Fibroblast of lung (primary cell): Measurements from ENCODE around the gene SIAH3. TPM values are rescaled to one million over a fixed set of nuclear protein-coding genes. Genes with fewer than 3 reads are reported as not detected.

Source experiments
- DNase-seq, 2 donors: peaks; one replicate each; pipeline versions ENCODE4 v3.0.0 to v3.0.0-alpha.2; 2010; ENCODE audit warnings: low read depth in 2 of 2
- H2AFZ ChIP-seq: 2 replicates; pipeline ENCODE4 v1.5.1; 2012; ENCODE audit warnings: low read length, control low read depth, inconsistent platforms
- H3K27ac ChIP-seq: 2 replicates; pipeline ENCODE4 v1.5.1; 2011; ENCODE audit warnings: low read length, control low read depth; ENCODE audit not compliant: insufficient read depth
- H3K27me3 ChIP-seq: 2 replicates; pipeline ENCODE4 v1.5.1; 2011; ENCODE audit warnings: mild to moderate bottlenecking, low read length; ENCODE audit not compliant: control insufficient read depth, insufficient read depth
- H3K36me3 ChIP-seq: 2 replicates; pipeline ENCODE4 v1.5.1; 2011; ENCODE audit warnings: low read length; ENCODE audit not compliant: control insufficient read depth, insufficient read depth
- H3K4me1 ChIP-seq: 2 replicates; pipeline ENCODE4 v1.5.1; 2011; ENCODE audit warnings: low read length; ENCODE audit not compliant: control insufficient read depth, insufficient read depth; ENCODE audit errors: extremely low read depth
- H3K4me2 ChIP-seq: 2 replicates; pipeline ENCODE4 v1.5.1; 2011; ENCODE audit warnings: low read length, control low read depth; ENCODE audit not compliant: insufficient read depth; ENCODE audit errors: extremely low read depth
- H3K4me3 ChIP-seq, 4 experiments: fragments of 200-600 bp in 1 of 4; sonication (generic) in 1 of 4; replicated peaks in 1 of 4; 2 replicates each; pipeline ENCODE4 v1.5.1; 2011 to 2016; ENCODE audit warnings: low read length in 4 of 4, low read depth in 3 of 4, mild to moderate bottlenecking in 3 of 4, control low read depth in 2 of 4, inconsistent platforms in 1 of 4, mixed read lengths in 1 of 4; ENCODE audit not compliant: insufficient read depth in 1 of 4; ENCODE audit errors: control extremely low read depth in 1 of 4
- H3K79me2 ChIP-seq: 2 replicates; pipeline ENCODE4 v1.5.1; 2012; ENCODE audit warnings: mild to moderate bottlenecking, low read length, inconsistent platforms; ENCODE audit not compliant: control insufficient read depth, insufficient read depth
- H3K9ac ChIP-seq: 2 replicates; pipeline ENCODE4 v1.5.1; 2011; ENCODE audit warnings: mild to moderate bottlenecking, low read length, control low read depth; ENCODE audit not compliant: insufficient read depth
- H3K9me3 ChIP-seq: 2 replicates; pipeline ENCODE4 v1.5.1; 2012; ENCODE audit warnings: low read depth, low read length; ENCODE audit not compliant: control insufficient read depth, insufficient read depth
- H4K20me1 ChIP-seq: 2 replicates; pipeline ENCODE4 v1.5.1; 2011; ENCODE audit warnings: low read length; ENCODE audit not compliant: control insufficient read depth, insufficient read depth; ENCODE audit errors: extremely low read depth
- EZH2 ChIP-seq: IDR thresholded peaks from 2 replicates; pipeline ENCODE4 v1.5.1; 2012; ENCODE audit warnings: low read length, control low read depth, mild to moderate bottlenecking; ENCODE audit errors: missing control alignments
- polyA plus RNA-seq, 2 donors: library from polyadenylated mRNA; depleted of rRNA in 1 of 2; stranded (reverse) in 1 of 2; unstranded in 1 of 2; fragments of >200 nt; gene quantifications; 2 replicates each; pipeline ENCODE4 v1.2.1, GENCODE V29; 2011 to 2012; ENCODE audit warnings: missing spikeins in 1 of 2
- total RNA-seq: library from RNA; depleted of rRNA; stranded (reverse); fragments of >200 nt; gene quantifications from 2 replicates; pipeline ENCODE4 v1.2.1, GENCODE V29; 2014
- TF ChIP-seq, protein P1 (sequence below), 2 donors: IDR thresholded peaks in 1 of 2; conservative IDR thresholded peaks in 1 of 2; 1 replicate in 1 of 2; 2 replicates in 1 of 2; pipeline ENCODE4 v1.5.1; 2011 to 2012; ENCODE audit warnings: low read length in 2 of 2, control low read depth in 1 of 2, inconsistent platforms in 1 of 2, low read depth in 1 of 2, mild to moderate bottlenecking in 1 of 2

SIAH3 gene
- total and polyA plus RNA-seq, 2 donors (not counting 1 experiment from before 2014, with no cell fraction given): not detected

DNA sequence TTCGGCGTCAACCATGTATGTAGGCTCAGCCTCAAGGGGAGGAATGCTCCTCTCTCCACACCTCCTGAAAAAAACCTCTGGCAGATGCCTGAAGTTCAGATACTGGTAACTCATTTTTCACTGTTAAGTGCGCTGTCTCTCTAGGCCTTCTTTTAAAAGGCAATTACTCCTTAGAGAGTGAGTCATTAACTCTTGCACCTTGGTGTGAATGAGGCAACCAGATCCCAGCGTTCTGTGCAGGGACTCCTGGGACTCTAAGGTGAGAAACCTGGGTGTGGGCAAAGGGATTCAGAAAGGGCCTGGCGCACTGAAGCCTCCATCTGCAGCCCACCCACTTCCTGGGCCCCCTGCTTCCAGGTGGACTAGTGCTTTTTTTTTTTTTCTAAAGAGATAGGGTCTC, 71.7 kb downstream of the SIAH3 start:
- H3K27me3 ChIP-seq: peaks cover 4% of the 10 kb centered on the region
- H3K27ac ChIP-seq: no peak overlapping the region
- H3K4me2 ChIP-seq: no peak overlapping the region
- H4K20me1 ChIP-seq: no peaks in the 10 kb centered on the region
- H3K36me3 ChIP-seq: no peaks in the 10 kb centered on the region
- TF ChIP-seq, protein P1, sequence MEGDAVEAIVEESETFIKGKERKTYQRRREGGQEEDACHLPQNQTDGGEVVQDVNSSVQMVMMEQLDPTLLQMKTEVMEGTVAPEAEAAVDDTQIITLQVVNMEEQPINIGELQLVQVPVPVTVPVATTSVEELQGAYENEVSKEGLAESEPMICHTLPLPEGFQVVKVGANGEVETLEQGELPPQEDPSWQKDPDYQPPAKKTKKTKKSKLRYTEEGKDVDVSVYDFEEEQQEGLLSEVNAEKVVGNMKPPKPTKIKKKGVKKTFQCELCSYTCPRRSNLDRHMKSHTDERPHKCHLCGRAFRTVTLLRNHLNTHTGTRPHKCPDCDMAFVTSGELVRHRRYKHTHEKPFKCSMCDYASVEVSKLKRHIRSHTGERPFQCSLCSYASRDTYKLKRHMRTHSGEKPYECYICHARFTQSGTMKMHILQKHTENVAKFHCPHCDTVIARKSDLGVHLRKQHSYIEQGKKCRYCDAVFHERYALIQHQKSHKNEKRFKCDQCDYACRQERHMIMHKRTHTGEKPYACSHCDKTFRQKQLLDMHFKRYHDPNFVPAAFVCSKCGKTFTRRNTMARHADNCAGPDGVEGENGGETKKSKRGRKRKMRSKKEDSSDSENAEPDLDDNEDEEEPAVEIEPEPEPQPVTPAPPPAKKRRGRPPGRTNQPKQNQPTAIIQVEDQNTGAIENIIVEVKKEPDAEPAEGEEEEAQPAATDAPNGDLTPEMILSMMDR (conservative IDR thresholded peaks at IDR 0.05 in 1 of 2, IDR thresholded peaks at IDR 0.05 in 1 of 2; ENCODE audit: low read depth in 1 of 2, low read length in 2 of 2): no peak
- TF ChIP-seq EZH2: no peak
- H2AFZ ChIP-seq: no peak overlapping the region
- no peak for DNase-seq
- H3K4me1 ChIP-seq: no peaks in the 10 kb centered on the region
- no peaks in the 10 kb centered on the region for H3K79me2 ChIP-seq
- H3K9ac ChIP-seq: no peak overlapping the region
- no peak overlapping the region for H3K4me3 ChIP-seq
- no peaks in the 10 kb centered on the region for H3K9me3 ChIP-seq

DNA sequence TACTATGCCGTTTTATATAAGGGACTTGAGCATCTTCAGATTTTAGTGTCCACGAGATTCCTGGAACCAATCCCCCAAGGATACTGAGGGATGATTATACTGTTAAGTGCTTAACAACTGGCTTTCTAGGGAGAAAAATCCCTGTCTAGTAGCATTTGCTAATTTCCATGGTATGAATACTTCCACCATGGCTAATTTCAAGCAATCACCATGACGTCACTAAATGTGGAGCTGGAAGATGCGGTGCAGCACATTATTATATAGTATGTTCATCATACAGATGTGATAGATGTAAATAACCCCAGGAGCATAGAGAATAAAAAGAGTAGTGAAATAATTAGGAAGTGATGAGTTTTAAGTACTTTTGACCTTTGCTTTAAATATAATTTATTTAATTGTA, 72.7 kb downstream of the SIAH3 start:
- no peaks in the 10 kb centered on the region for H3K4me1 ChIP-seq
- H3K9me3 ChIP-seq: no peaks in the 10 kb centered on the region
- DNase-seq: no peak
- H2AFZ ChIP-seq: no peak overlapping the region
- H3K4me3 ChIP-seq: no peak overlapping the region
- no peaks in the 10 kb centered on the region for H3K36me3 ChIP-seq
- TF ChIP-seq, protein P1 (conservative IDR thresholded peaks at IDR 0.05 in 1 of 2, IDR thresholded peaks at IDR 0.05 in 1 of 2; ENCODE audit: low read depth in 1 of 2, low read length in 2 of 2): no peak
- TF ChIP-seq EZH2: no peak
- H4K20me1 ChIP-seq: no peaks in the 10 kb centered on the region
- H3K27ac ChIP-seq: no peak overlapping the region
- H3K9ac ChIP-seq: no peak overlapping the region
- no peak overlapping the region for H3K4me2 ChIP-seq
- H3K79me2 ChIP-seq: no peaks in the 10 kb centered on the region
- H3K27me3 ChIP-seq: peaks cover 4% of the 10 kb centered on the region

DNA sequence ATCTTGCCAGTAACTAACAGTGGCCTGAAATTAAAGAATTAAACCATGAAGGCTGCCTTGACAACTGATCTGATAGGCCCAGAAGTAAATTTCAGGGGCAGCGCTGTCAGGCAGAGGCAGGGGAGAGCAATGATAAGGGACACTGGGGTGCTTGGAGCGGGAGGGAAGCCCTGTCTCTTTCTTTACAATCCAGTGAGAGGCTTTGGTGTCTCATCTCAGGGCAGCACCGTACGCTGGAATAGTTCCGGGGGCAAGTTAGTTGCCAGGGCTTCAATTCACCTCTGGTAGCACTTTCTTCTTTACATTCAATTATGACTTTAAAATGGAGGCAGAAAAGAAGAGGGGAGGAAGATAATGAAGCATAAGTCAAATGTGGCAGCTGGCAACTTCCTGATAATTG, 74.8 kb downstream of the SIAH3 start:
- no peak overlapping the region for H3K4me2 ChIP-seq

More for the DNA sequence above, 74.8 kb downstream of the SIAH3 start:
- no peak overlapping the region for H3K4me3 ChIP-seq
- H3K27me3 ChIP-seq: peaks cover 4% of the 10 kb centered on the region
- no peaks in the 10 kb centered on the region for H3K9me3 ChIP-seq
- no peak for DNase-seq
- H3K9ac ChIP-seq: no peak overlapping the region
- H3K27ac ChIP-seq: no peak overlapping the region
- no peaks in the 10 kb centered on the region for H3K36me3 ChIP-seq
- TF ChIP-seq, protein P1 (conservative IDR thresholded peaks at IDR 0.05 in 1 of 2, IDR thresholded peaks at IDR 0.05 in 1 of 2; ENCODE audit: low read depth in 1 of 2, low read length in 2 of 2): no peak
- no peak for TF ChIP-seq EZH2
- H3K79me2 ChIP-seq: no peaks in the 10 kb centered on the region
- H4K20me1 ChIP-seq: no peaks in the 10 kb centered on the region
- no peaks in the 10 kb centered on the region for H3K4me1 ChIP-seq
- no peak overlapping the region for H2AFZ ChIP-seq
